ENCODE measurements around the gene IQGAP3. TPM values are rescaled to one million over a fixed set of nuclear protein-coding genes. Genes with fewer than 3 reads are reported as not detected.
"Not testable (repeated sequence)": the region's sequence is repeated elsewhere in the genome, so short reads cannot be mapped to it uniquely, and the experiment has no call there.

IQGAP3 gene
- total RNA-seq, 4 donors from 2014 or later = 1.7 to 9.4 (median 2.9) TPM

GRCh38 chr1:156591432-156592157 lies 19.2 kb upstream of the IQGAP3 start, which contains the start of gene NAXE:
Gene NAXE (plus strand): TSS chr1:156591776. CDS start chr1:156591805, 29 bp downstream.
- 0% methylated on average over 39 of the region's 60 CpGs; no CpG with 5 or more reads in 1 of the 2 donors for WGBS, 2 donors (ENCODE audit: low coverage in 1 of 2)
- Histone ChIP-seq H3K36me3 (peaks cover 0 to 9% (median 0%) of the 10 kb centered on the region in 4 donors), H3K27me3 (no peaks in the 10 kb centered on the region), H3K4me3 (peak within 1 kb of the TSS; percentile 61 to 97 (median 78)), H3K4me1 (peaks cover 9 to 14% (median 11%) of the 10 kb centered on the region in 4 donors), H3K27ac (peak within 1 kb of the TSS; percentile 87 to 94 (median 91)), H3K9me3 (no peaks in the 10 kb centered on the region)
- in situ Hi-C loops (cut with MboI; ENCODE audit: low pct_ligation_motif_present in 1 of 4, low pct_unique_long_range_greater_than_20kb in 1 of 4, low sequenced_read_pairs in 3 of 4) = no loop called here
- intact Hi-C loops (cut with DNase I; ENCODE audit: low total_unique reads) = no loop called here
- TF ChIP-seq POLR2AphosphoS5 (IDR thresholded peaks at IDR 0.05) = peak; percentile 59 to 69 (median 68)
- TF ChIP-seq EP300 (IDR thresholded peaks at IDR 0.05; ENCODE audit: low read depth) = no peak
- TF ChIP-seq, protein P1, sequence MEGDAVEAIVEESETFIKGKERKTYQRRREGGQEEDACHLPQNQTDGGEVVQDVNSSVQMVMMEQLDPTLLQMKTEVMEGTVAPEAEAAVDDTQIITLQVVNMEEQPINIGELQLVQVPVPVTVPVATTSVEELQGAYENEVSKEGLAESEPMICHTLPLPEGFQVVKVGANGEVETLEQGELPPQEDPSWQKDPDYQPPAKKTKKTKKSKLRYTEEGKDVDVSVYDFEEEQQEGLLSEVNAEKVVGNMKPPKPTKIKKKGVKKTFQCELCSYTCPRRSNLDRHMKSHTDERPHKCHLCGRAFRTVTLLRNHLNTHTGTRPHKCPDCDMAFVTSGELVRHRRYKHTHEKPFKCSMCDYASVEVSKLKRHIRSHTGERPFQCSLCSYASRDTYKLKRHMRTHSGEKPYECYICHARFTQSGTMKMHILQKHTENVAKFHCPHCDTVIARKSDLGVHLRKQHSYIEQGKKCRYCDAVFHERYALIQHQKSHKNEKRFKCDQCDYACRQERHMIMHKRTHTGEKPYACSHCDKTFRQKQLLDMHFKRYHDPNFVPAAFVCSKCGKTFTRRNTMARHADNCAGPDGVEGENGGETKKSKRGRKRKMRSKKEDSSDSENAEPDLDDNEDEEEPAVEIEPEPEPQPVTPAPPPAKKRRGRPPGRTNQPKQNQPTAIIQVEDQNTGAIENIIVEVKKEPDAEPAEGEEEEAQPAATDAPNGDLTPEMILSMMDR (IDR thresholded peaks at IDR 0.05) = no peak
- TF ChIP-seq POLR2A (IDR thresholded peaks at IDR 0.05) = peak; percentile 76
- DNase-seq = peak; percentile 82

DNA sequence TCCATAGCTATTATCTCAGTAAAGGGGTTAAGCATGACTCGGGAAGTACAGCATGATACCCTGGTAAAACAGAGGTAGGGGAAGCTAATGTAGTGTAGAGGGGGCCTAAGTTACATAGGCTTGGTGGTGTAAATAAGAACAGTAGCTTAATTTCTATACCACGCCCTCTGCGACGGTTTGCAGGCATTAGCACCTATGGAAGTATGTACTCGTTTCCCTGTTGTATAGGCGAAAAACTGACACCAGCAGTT lies 18.7 kb upstream of the IQGAP3 start:
- DNase-seq = no peak

DNA sequence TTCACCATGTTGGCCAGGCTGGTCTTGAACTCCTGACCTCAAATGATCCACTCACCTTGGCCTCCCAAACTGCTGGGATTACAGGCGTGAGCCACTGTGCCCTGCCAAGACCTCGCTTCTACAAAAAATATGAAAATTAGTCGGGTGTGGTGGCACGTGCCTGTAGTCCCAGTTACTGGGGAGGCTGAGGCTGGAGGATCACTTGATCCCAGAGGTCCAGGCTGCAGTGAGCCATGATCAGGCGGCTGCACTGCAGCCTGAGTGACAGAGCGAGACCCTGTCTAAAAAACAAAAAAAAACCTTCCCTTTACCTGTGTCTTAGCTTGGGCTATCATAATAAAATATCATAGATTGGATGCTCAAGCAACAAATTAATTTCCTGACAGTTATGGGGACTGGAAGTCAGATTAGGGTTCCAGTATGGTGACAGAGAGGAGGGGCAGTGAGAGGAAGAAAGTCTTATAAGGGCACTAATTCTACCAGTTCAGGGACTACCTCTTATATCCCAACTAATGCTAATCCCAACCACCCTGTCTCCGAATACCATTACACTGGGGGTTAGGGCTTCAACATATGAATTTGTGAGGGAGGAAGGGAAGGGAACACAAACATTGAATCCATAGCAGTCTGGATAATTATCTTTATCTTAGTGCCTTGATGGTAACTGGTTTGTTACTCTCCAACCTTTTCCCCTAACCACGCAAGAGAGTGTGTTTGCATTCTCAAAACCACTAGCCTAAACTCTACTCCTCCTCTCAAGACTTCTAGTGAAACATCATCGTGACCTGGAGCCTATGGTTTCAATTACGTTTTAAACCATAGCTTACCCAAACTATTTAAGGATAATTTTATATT lies 18.2 kb upstream of the IQGAP3 start:
- peaks cover 9 to 14% (median 11%) of the 10 kb centered on the region in 4 donors for H3K4me1 ChIP-seq
- H3K36me3 ChIP-seq = no peaks in the 10 kb centered on the region
- no peaks in the 10 kb centered on the region for H3K27me3 ChIP-seq
- TF ChIP-seq EP300 (IDR thresholded peaks at IDR 0.05; ENCODE audit: low read depth) = no peak
- no peak for TF ChIP-seq POLR2A (IDR thresholded peaks at IDR 0.05)
- TF ChIP-seq, protein P1 (IDR thresholded peaks at IDR 0.05) = no peak
- TF ChIP-seq POLR2AphosphoS5 (IDR thresholded peaks at IDR 0.05) = no peak
- 75 to 82% methylated on average over 6 to 10 of the region's 10 CpGs for WGBS, 2 donors (ENCODE audit: low coverage in 1 of 2)
- H3K27ac ChIP-seq = peak overlapping the region; percentile 87 to 94 (median 91)
- no peaks in the 10 kb centered on the region for H3K9me3 ChIP-seq
- H3K4me3 ChIP-seq = peak overlapping the region in 1 of 4 donors; percentile 82
- in situ Hi-C loops (cut with MboI; ENCODE audit: low pct_ligation_motif_present in 1 of 4, low pct_unique_long_range_greater_than_20kb in 1 of 4, low sequenced_read_pairs in 3 of 4) = no loop called here
- intact Hi-C loops (cut with DNase I; ENCODE audit: low total_unique reads) = no loop called here
- no peak for DNase-seq

More for the DNA sequence above, 18.7 kb upstream of the IQGAP3 start:
- Histone ChIP-seq H3K36me3 (peaks cover 0 to 5% (median 0%) of the 10 kb centered on the region in 4 donors), H3K4me3 (peak overlapping the region; percentile 61 to 82 (median 68)), H3K27ac (peak overlapping the region; percentile 87 to 94 (median 91)), H3K4me1 (peaks cover 9 to 14% (median 11%) of the 10 kb centered on the region in 4 donors), H3K27me3 (no peaks in the 10 kb centered on the region), H3K9me3 (no peaks in the 10 kb centered on the region)
- in situ Hi-C loops (cut with MboI; ENCODE audit: low pct_ligation_motif_present in 1 of 4, low pct_unique_long_range_greater_than_20kb in 1 of 4, low sequenced_read_pairs in 3 of 4) (no loop called here), intact Hi-C loops (cut with DNase I; ENCODE audit: low total_unique reads) (no loop called here)
- 15 to 20% methylated on average over 6 of the region's 6 CpGs for WGBS, 2 donors (ENCODE audit: low coverage in 1 of 2)
- TF ChIP-seq POLR2A (IDR thresholded peaks at IDR 0.05) = no peak
- no peak for TF ChIP-seq EP300 (IDR thresholded peaks at IDR 0.05; ENCODE audit: low read depth)
- TF ChIP-seq POLR2AphosphoS5 (IDR thresholded peaks at IDR 0.05) = no peak
- TF ChIP-seq, protein P1 (IDR thresholded peaks at IDR 0.05) = no peak

GRCh38 chr1:156589546-156589945 lies 17.2 kb upstream of the IQGAP3 start:
- no peaks in the 10 kb centered on the region for H3K9me3 ChIP-seq
- no peak overlapping the region for H3K4me3 ChIP-seq
- no peak for TF ChIP-seq EP300 (IDR thresholded peaks at IDR 0.05; ENCODE audit: low read depth)
- TF ChIP-seq POLR2AphosphoS5 (IDR thresholded peaks at IDR 0.05) = no peak
- TF ChIP-seq, protein P1 (IDR thresholded peaks at IDR 0.05) = no peak
- TF ChIP-seq POLR2A (IDR thresholded peaks at IDR 0.05) = no peak
- in situ Hi-C loops (cut with MboI; ENCODE audit: low pct_ligation_motif_present in 1 of 4, low pct_unique_long_range_greater_than_20kb in 1 of 4, low sequenced_read_pairs in 3 of 4) (no loop called here), intact Hi-C loops (cut with DNase I; ENCODE audit: low total_unique reads) (no loop called here)
- H3K27me3 ChIP-seq = no peaks in the 10 kb centered on the region
- WGBS, 2 donors (ENCODE audit: low coverage in 1 of 2) = 76 to 80% methylated on average over 4 to 5 of the region's 5 CpGs
- DNase-seq = no peak
- no peaks in the 10 kb centered on the region for H3K36me3 ChIP-seq
- H3K27ac ChIP-seq = no peak overlapping the region
- H3K4me1 ChIP-seq = peaks cover 9 to 14% (median 11%) of the 10 kb centered on the region in 4 donors

- H3K9me3 ChIP-seq; H3K27ac ChIP-seq; in situ Hi-C loops (cut with MboI; ENCODE audit: low pct_ligation_motif_present in 1 of 4, low pct_unique_long_range_greater_than_20kb in 1 of 4, low sequenced_read_pairs in 3 of 4); DNase-seq; H3K36me3 ChIP-seq; H3K4me3 ChIP-seq; H3K27me3 ChIP-seq; intact Hi-C loops (cut with DNase I; ENCODE audit: low total_unique reads): not testable (repeated sequence)
- H3K4me1 ChIP-seq = peaks cover 9 to 18% (median 11%) of the 10 kb centered on the region in 4 donors
- WGBS, 2 donors (ENCODE audit: low coverage in 1 of 2) = 82 to 83% methylated on average over 4 to 8 of the region's 8 CpGs
These were observed 15.6 kb upstream of the IQGAP3 start for GRCh38 chr1:156587927-156588326.

Data from transverse colon (tissue), 4 donors.